GM12891 (cell line): ENCODE measurements around the gene TNMD.

Experiments used
- PAX5 ChIP-seq: IDR thresholded peaks from 2 replicates; pipeline ENCODE4 v1.6.1; 2011; ENCODE audit warnings: low read length, moderate library complexity, mild to moderate bottlenecking; ENCODE audit not compliant: insufficient read depth, severe bottlenecking
- TAF1 ChIP-seq: IDR thresholded peaks from 2 replicates; pipeline ENCODE4 v1.6.1; 2011; ENCODE audit warnings: low read depth, low read length, control low read depth

DNA sequence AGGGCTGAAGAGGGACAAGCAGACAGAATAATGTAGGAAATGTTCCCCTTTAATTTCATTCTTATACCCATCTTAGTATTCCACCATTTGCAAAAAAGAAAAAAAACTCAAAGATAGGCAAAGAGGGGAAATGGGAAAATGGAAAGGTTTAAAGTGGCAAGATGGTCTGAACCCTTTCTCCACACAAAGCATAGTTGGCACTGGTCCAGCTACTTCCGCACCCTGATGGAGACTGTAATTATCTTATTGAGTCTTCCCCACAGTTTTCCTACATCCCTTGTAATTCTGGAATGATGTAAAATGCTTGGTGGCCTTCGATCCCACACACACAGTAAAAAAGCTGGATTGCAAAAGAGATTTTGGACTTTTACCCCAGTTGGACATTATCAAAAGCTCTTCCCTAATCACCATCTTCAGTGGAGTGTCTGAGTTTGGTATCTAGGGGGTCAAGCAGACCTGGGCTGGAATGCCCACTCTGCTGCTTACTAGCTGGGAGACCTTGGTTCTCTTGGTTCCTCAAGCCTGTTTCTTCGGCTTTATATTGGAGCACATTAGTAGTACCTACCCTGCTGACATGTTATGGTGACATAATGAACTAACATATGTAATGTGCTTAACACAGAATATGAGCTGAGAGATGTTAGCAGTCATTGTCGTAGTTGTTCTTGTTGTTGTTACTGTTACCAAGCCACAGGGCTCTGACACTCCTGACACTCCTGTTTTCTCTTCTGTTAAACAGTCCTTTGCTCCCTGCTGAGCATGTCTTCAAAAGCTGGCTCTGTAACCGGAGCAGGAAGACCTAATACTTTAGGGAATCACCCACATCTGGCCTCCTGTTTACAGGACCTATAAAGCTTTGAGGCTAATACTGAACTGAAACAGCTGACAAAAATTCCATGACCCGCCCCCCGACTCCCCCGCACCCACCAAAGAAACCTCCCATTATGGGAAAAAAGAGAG lies 64.0 kb downstream of the TNMD start:
- TF ChIP-seq TAF1 (no peak), PAX5 (no peak)
